GM20431 (cell line): ENCODE data around the gene APBB3.

Experiments
- in situ Hi-C: fragments of 300-500 bp; cut with MseI, MboI; formaldehyde crosslinking; loops from one replicate; pipeline ENCODE4 v1.15.0; 2020; ENCODE audit warnings: low sequenced_read_pairs; ENCODE audit not compliant: unreplicated experiment

The APBB3 gene

GRCh38 chr5:140576776-140577201 is 12.4 kb upstream of the APBB3 start:
- in situ Hi-C loops, result no loop called here

DNA sequence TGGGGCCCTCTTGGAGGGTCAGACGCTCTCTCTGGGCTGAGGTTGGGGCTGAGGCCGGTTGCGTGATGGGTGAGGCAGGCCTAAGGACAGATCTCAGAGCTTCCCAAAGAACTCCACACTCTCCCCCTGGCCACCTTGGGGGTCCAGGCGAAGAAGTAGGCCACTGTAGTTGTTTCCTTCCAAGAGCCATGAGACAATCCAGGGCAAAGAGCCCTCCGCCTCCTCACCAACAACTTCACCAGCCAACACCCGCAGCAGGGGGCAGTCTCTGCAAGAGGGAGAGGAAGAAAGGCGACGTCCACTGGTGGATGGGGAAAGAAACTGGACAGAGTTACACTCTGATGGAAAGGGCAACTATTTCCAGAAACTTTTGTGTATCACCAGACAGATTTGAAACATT is 10.9 kb upstream of the APBB3 start:
- in situ Hi-C loops, result no loop called here

- in situ Hi-C loops, result no loop called here
Measured at GRCh38 chr5:140574165-140574564, 9.8 kb upstream of the APBB3 start.

DNA sequence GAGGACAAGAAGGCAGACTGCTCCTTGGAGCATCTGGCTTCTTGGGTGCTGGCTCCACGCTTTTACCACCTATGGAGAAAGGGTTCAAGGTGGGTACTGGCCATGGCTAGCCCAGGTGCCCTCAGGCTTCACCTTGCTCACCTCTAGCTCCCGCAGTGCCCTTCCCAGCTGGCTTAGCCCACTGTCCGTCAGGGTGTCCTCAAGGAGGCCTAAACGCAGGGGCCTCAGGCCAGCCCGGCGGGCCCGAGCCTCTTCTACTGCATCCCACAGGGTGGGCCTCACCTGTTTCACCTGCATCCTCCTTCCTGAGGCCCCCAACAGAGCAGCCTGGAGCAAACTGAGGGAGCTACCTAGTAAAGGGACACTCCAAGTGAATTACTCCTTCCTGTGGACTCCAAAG is 9.3 kb upstream of the APBB3 start:
- in situ Hi-C loops, result no loop called here

GRCh38 chr5:140571105-140571504 is 6.7 kb upstream of the APBB3 start:
- in situ Hi-C loops, result no loop called here

GRCh38 chr5:140570488-140570887 is 6.1 kb upstream of the APBB3 start:
- in situ Hi-C loops, result no loop called here

DNA sequence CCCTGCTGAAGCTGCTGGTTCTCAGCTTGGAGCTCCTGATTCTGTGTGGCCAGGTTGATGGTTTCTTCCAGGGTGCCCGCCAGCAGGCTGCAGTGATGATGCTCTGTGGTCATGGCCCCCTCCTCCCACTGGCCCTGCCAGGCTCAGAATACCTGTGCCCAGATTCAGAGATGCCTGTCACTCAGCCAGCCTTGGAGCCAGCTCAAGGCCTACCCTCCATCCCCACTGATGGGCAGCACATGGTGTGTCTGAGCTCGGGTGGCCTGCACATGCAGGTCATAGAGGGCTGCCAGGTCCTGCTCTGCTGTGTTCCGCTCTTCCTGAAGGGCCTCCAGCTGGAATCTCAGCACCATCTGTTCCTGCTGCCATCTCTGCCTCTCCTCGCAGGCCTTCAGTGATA is 5.7 kb upstream of the APBB3 start:
- in situ Hi-C loops, result no loop called here

DNA sequence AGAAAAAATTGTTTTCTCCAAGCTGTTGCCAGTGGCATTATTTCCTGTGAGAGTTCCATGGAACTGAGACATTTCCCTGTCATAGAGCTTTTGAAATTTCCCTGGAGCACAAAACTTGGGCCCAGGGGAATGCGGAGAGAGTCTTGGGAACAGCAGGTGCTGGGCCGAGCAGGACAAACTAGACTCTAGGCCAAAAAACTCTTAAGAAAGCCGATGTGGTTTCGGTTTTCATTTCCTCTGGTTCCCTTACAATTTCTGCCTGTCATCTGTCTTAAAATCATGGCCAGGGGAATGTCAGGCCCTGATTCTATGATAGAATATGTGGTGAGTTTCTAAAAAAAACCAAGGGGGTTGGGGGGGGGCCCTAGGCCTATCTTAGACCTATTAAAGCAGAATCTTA is 4.8 kb upstream of the APBB3 start:
- in situ Hi-C loops, result no loop called here

- in situ Hi-C loops, result no loop called here
Measured at GRCh38 chr5:140568443-140569063, 4.2 kb upstream of the APBB3 start.

DNA sequence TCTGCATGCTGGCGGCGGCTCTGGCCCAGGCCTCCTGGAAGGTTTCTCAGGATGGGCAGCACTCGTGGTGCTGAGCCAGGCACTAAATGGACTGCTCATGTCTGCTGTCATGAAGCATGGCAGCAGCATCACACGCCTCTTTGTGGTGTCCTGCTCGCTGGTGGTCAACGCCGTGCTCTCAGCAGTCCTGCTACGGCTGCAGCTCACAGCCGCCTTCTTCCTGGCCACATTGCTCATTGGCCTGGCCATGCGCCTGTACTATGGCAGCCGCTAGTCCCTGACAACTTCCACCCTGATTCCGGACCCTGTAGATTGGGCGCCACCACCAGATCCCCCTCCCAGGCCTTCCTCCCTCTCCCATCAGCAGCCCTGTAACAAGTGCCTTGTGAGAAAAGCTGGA is 3.5 kb upstream of the APBB3 start:
- in situ Hi-C loops, result no loop called here

GRCh38 chr5:140567136-140567818 is 2.9 kb upstream of the APBB3 start:
- in situ Hi-C loops, result no loop called here

GRCh38 chr5:140566665-140567064 is 2.3 kb upstream of the APBB3 start:
- in situ Hi-C loops, result no loop called here

DNA sequence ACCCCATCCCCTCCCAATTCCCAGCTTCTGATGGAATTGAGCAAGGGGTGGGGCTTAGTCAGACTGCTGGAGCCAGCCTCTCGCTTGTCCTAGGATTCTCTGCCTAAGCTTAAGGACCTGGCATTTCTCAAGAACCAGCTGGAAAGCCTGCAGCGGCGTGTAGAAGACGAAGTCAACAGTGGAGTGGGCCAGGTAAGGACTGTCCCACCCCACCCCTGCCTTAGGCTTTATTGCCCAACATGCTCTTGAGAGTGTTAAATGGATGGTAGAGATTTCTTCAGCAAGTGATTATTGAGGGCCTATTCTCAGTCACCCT is 1.3 kb upstream of the APBB3 start:
- in situ Hi-C loops, result no loop called here

DNA sequence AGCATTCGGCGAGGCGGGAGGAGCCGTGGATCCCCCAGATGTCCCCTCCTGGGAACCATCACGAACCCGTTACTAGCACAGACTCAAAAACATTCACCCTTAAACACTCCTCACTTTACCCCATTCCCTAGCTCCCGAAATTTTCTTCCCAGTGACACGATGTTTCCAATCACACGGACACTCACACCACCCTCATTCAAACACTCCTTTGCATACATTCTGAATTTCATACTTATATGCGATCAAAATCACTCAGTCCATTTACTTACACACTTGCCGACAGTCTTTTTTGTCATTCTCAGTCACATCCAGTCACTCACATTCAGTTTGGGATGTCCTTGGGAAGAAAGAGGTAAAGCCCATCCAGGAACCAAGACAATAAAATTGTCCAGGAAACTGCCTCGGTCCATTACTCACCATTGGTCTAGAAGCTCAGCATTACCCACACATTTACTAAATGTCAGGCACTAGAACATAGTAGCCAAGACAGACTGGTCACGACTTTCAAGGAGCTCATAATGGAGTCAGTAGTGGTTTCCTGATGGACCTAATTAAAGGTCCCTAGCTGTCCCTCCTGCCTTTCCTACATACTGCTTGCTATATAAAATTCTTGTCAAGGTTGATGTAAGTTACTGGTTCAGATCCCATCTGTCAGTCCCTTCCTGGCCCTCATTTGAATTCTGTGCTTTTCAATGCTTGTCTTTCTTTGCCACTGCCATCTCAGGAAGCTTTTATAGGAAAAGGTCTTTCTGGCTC is 804 bp upstream of the APBB3 start:
- in situ Hi-C loops, result no loop called here

- in situ Hi-C loops, result no loop called here
Measured at GRCh38 chr5:140563596-140563995, 802 bp downstream of the APBB3 start.

DNA sequence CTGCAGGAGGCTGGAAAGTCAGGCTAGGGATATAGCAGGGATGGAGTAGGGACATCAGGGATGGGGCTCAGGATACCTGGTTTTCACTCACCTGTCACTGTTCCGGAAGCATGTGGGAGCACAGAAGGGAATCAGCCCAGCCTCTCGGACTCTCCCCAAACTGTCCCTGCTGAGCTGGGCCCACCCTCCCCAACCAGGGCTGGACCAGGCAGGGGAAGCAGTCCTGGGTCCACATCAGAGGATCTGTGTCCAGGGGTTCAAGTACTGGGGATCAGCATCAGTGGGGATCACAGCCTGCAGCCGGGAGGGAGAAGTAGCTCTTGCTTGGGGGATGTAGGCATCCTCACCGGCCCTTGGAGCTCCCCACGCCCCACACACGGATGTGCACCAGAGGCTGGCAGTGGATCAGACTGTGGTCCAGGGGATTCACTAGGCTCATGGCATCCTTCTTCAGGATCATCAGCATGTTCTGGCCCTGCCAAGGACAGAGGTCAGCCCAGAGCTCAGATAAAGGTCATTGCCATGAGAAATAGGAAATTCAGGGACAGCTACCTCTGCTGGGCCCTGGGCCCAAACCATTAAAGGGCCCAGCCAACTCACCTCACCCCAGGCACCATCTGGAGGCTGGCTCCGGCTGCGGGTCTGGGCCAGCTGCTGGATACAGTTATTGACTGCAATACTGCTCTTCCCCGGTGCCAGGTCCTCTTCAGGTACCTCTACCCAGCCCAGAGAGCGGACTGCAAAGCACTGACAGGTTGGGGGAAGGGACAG is 2.5 kb downstream of the APBB3 start:
- in situ Hi-C loops, result no loop called here

GRCh38 chr5:140560227-140560626 is 4.2 kb downstream of the APBB3 start:
- in situ Hi-C loops, result no loop called here

- in situ Hi-C loops, result no loop called here
Measured at GRCh38 chr5:140558542-140558941, 5.9 kb downstream of the APBB3 start.

- in situ Hi-C loops, result no loop called here
Measured at GRCh38 chr5:140557965-140558364, 6.4 kb downstream of the APBB3 start.

DNA sequence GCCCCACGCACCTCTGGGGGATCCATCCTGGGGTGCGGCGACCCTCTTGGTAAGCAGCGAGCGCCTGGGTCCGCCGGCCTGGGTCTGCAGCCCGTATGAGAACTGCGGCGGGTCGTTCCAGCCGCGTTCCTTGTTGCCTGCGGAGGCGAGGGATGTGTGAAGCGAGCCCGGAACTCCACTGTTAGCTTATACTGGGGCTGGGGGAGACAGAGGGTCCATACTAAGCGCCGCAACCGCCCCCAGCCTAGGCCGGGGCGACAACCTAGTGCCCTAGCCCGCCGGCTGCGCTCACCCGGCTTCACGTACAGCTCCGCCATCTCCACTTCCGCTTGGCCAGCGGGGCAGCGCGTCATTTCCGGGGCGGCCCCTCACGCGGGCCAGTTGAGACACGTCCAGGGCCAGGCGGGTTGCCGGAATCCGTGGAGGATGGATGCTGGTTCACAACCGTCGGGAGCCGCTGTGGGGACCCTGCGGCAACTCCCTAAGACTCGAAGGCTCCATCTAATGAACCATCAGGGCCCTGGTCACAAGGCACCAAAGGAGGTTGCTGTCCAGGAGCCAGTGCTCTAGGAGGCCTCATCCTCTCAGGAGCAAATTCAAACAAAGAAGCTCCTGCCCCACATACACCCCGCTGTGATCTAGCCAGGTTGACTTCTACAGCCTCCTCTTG is 7.1 kb downstream of the APBB3 start, which contains the start of gene SRA1:
TSS of gene SRA1 (minus strand) at position 338 of the 670 bp plus-strand sequence. CDS start at position 317, 21 bp downstream.
- in situ Hi-C loops, result no loop called here
